Measurements from ENCODE around the gene RBM23. TPM values are rescaled to one million over a fixed set of nuclear protein-coding genes. Genes with fewer than 3 reads are reported as not detected.

Gene RBM23
- total and polyA plus RNA-seq, 9 of the 15 experiments (the other 6 are each of a cell fraction or from before 2014, with no cell fraction given), result 46.0 to 102 (median 58.5) TPM

DNA sequence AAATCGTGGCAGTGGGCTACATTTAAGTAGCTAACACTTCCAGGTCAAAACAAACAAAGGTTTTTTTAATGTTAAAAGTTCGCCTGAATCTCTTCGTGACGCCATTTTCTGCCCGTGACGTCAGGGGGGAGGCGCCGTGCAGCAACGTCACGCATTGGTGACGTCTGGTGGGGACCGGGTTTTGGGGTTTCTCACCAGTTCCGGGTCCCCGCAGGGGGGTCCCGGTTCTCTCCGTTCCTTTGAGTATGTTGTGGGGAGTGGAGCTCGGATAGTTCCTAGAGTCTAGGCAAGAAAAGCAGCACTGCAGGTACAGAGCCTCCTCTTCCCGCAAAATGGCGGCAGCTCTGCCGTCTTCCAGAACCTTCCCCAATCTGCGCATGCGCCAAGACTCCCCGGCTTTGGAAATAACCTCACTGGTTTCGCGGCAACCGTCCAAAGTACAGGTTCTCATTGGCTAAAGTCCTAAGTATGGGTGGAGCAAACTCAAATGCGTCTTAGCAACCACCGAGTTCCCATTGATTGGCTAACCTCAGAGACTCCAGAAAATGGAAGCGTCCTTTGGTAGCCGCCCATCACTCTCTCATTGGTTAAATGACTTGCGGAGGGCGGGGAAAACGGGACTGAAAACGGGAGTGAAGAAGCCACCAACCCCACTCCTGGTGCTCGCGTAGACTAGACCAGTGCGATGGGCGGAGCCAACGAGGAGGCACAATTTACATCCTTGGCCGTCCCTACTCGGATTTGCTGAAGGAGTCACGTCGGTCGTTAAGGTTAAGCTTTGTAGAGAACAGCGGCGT, at the start of gene RBM23 (continued):
- TF ChIP-seq YBX1 (IDR thresholded peaks at IDR 0.05) (no peak), RFX5 (IDR thresholded peaks at IDR 0.05; ENCODE audit: low read depth, low read length) (peak; percentile 84), CHCHD3 (CRISPR knock-in tag; IDR thresholded peaks at IDR 0.05) (no peak), SAP30 (IDR thresholded peaks at IDR 0.05; ENCODE audit: borderline replicate concordance, insufficient read depth, low read depth, low read length, poor library complexity, severe bottlenecking) (peak; percentile 8), ILF3 (IDR thresholded peaks at IDR 0.05; ENCODE audit: borderline replicate concordance) (peak; percentile 78; the same call in 1 of the 2 replicates), SNIP1 (IDR thresholded peaks at IDR 0.05; ENCODE audit: low read depth) (no peak), ZNF134 (CRISPR knock-in tag; conservative IDR thresholded peaks at IDR 0.05) (no peak), L3MBTL2 (IDR thresholded peaks at IDR 0.05) (peak; percentile 35; the same call in 1 of the 2 replicates), YY1 (IDR thresholded peaks at IDR 0.05; ENCODE audit: borderline replicate concordance in 1 of 3, control insufficient read depth in 1 of 3, extremely low read depth in 1 of 3, insufficient read depth in 3 of 3, insufficient read length in 1 of 3, insufficient replicate concordance in 2 of 3, low read depth in 1 of 3, low read length in 2 of 3) (peak; percentile 75 to 97 (median 91)), MYBL2 (IDR thresholded peaks at IDR 0.05; ENCODE audit: low read depth) (no peak; the same call in 1 of the 2 replicates), MYBL2 (CRISPR knock-in tag; IDR thresholded peaks at IDR 0.05; ENCODE audit: borderline replicate concordance) (no peak), PATZ1 (CRISPR knock-in tag; IDR thresholded peaks at IDR 0.05; ENCODE audit: borderline replicate concordance) (no peak), ZKSCAN8 (CRISPR knock-in tag; IDR thresholded peaks at IDR 0.05) (no peak), RBM25 (IDR thresholded peaks at IDR 0.05; ENCODE audit: low read depth, low read length, severe bottlenecking) (peak; percentile 75), ZNF347 (CRISPR knock-in tag; IDR thresholded peaks at IDR 0.05; ENCODE audit: low read depth) (no peak), PHF21A (IDR thresholded peaks at IDR 0.05; ENCODE audit: borderline replicate concordance, low read depth) (no peak), CTCF (IDR thresholded peaks at IDR 0.05 in 2 of 3, conservative IDR thresholded peaks at IDR 0.05 in 1 of 3; ENCODE audit: insufficient read depth in 2 of 3, low read depth in 1 of 3, low read length in 3 of 3) (peak in 1 of 3 experiments; percentile 8; a peak in 1 of 6 replicates), WHSC1 (IDR thresholded peaks at IDR 0.05; ENCODE audit: low read length) (no peak)
- TF ChIP-seq, protein P1, sequence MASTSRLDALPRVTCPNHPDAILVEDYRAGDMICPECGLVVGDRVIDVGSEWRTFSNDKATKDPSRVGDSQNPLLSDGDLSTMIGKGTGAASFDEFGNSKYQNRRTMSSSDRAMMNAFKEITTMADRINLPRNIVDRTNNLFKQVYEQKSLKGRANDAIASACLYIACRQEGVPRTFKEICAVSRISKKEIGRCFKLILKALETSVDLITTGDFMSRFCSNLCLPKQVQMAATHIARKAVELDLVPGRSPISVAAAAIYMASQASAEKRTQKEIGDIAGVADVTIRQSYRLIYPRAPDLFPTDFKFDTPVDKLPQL (IDR thresholded peaks at IDR 0.05; ENCODE audit: extremely low read depth, insufficient read length), result peak; percentile 8
- TF ChIP-seq, protein P2, sequence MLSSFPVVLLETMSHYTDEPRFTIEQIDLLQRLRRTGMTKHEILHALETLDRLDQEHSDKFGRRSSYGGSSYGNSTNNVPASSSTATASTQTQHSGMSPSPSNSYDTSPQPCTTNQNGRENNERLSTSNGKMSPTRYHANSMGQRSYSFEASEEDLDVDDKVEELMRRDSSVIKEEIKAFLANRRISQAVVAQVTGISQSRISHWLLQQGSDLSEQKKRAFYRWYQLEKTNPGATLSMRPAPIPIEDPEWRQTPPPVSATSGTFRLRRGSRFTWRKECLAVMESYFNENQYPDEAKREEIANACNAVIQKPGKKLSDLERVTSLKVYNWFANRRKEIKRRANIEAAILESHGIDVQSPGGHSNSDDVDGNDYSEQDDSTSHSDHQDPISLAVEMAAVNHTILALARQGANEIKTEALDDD (IDR thresholded peaks at IDR 0.05), result no peak

Data from K562 (cell line).